Esophagus muscularis mucosa (tissue), 4 donors: ENCODE data around the gene UCHL5. TPM values are rescaled to one million over a fixed set of nuclear protein-coding genes. Genes with fewer than 3 reads are reported as not detected.
"Not testable (repeated sequence)": the region's sequence is repeated elsewhere in the genome, so short reads cannot be mapped to it uniquely, and the experiment has no call there.

Experiments used
- DNase-seq: peaks from one replicate; pipeline ENCODE4 v3.0.0-alpha.2; 2017; ENCODE audit errors: extremely low spot score
- H3K27ac ChIP-seq, 4 donors: fragments of 200-600 bp; sonication (generic); replicated peaks in 1 of 4; 1 replicate in 3 of 4; 2 replicates in 1 of 4; pipeline ENCODE4 v1.5.1; 2016 to 2019; ENCODE audit warnings: mild to moderate bottlenecking in 1 of 4
- H3K27me3 ChIP-seq, 4 donors: fragments of 200-600 bp; sonication (generic); one replicate each; pipeline versions ENCODE4 v1.5.1 to v1.6.0; 2016 to 2019
- H3K36me3 ChIP-seq, 4 donors: fragments of 200-600 bp; sonication (generic); one replicate each; pipeline ENCODE4 v1.5.1; 2016 to 2019
- H3K4me1 ChIP-seq, 4 donors: fragments of 200-600 bp; sonication (generic); one replicate each; pipeline ENCODE4 v1.5.1; 2016 to 2019
- H3K4me3 ChIP-seq, 4 donors: fragments of 200-600 bp; sonication (generic); 1 replicate in 2 of 4; 2 replicates in 2 of 4; pipeline ENCODE4 v1.5.1; 2016 to 2019; ENCODE audit warnings: mild to moderate bottlenecking in 4 of 4, moderate library complexity in 1 of 4
- H3K9me3 ChIP-seq, 4 donors: fragments of 200-600 bp; sonication (generic); 1 replicate in 3 of 4; 2 replicates in 1 of 4; pipeline ENCODE4 v1.5.1; 2016 to 2019
- EP300 ChIP-seq: sonication (generic); formaldehyde crosslinking; IDR thresholded peaks from one replicate; pipeline ENCODE4 v1.6.1; 2017; ENCODE audit warnings: antibody characterized with exemption
- POLR2A ChIP-seq: fragments of 450-650 bp; IDR thresholded peaks from one replicate; pipeline ENCODE4 v1.6.1; 2017; ENCODE audit warnings: antibody characterized with exemption, moderate library complexity, mild to moderate bottlenecking, low read depth
- POLR2AphosphoS5 ChIP-seq, 2 donors: sonication (generic); formaldehyde crosslinking; IDR thresholded peaks; one replicate each; pipeline ENCODE4 v1.6.1; 2017; ENCODE audit warnings: antibody characterized with exemption in 2 of 2
- WGBS: methylation state at CpG from one replicate; pipeline ENCODE4 v1.1.5; 2018; 5-methylcytosine and 5-hydroxymethylcytosine counted together
- intact Hi-C: fragments of 100-400 bp; cut with DNase I; formaldehyde crosslinking; loops from one replicate; pipeline ENCODE4 v1.15.1; 2023
- total RNA-seq, 4 donors: library from RNA; depleted of rRNA; stranded (reverse); fragments of >200 nt; gene quantifications; one replicate each; pipeline versions ENCODE4 v1.1.0 to v1.2.1, GENCODE V29; 2016
- TF ChIP-seq, protein P1 (sequence below), 3 experiments: fragments of 200-600 bp in 2 of 3; fragments of 450-650 bp in 1 of 3; sonication (generic) in 2 of 3; IDR thresholded peaks; one replicate each; pipeline ENCODE4 v1.5.1; 2017 to 2019; ENCODE audit warnings: antibody characterized with exemption in 3 of 3, mild to moderate bottlenecking in 2 of 3, moderate library complexity in 1 of 3

The UCHL5 gene
- total RNA-seq, 4 donors from 2014 or later: 24.0 to 33.8 (median 28.8) TPM

- H3K4me3 ChIP-seq: no peak overlapping the region
Observed at GRCh38 chr1:193042766-193043691, 16.1 kb downstream of the UCHL5 start.

DNA sequence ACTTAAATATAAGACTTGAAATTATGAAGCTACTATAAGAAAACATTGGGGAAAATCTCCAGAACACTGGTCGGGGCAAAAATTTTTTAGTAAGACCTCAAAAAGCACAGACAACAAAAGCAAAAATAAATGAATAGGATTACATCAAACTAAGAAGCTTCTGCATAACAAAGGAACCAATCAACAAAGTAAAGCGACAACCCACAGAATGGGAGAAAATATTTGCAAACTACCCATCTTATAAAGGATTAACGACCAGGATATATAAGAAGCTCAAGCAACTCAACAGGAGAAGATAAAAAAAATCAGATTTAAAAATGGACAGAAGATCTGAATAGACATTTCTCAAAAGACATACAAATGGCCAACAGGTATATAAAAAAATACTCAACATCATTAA lies 19.1 kb downstream of the UCHL5 start:
- 90% methylated on average over 3 of the region's 3 CpGs for WGBS
- no peaks in the 10 kb centered on the region for H3K9me3 ChIP-seq
- no peaks in the 10 kb centered on the region for H3K4me1 ChIP-seq
- H3K36me3 ChIP-seq: peaks cover 0 to 18% (median 7%) of the 10 kb centered on the region in 4 donors
- intact Hi-C loops: no loop called here
- DNase-seq: no peak
- TF ChIP-seq EP300: no peak
- TF ChIP-seq, protein P1, sequence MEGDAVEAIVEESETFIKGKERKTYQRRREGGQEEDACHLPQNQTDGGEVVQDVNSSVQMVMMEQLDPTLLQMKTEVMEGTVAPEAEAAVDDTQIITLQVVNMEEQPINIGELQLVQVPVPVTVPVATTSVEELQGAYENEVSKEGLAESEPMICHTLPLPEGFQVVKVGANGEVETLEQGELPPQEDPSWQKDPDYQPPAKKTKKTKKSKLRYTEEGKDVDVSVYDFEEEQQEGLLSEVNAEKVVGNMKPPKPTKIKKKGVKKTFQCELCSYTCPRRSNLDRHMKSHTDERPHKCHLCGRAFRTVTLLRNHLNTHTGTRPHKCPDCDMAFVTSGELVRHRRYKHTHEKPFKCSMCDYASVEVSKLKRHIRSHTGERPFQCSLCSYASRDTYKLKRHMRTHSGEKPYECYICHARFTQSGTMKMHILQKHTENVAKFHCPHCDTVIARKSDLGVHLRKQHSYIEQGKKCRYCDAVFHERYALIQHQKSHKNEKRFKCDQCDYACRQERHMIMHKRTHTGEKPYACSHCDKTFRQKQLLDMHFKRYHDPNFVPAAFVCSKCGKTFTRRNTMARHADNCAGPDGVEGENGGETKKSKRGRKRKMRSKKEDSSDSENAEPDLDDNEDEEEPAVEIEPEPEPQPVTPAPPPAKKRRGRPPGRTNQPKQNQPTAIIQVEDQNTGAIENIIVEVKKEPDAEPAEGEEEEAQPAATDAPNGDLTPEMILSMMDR (IDR thresholded peaks at IDR 0.05): no peak
- TF ChIP-seq POLR2A: no peak
- no peak for TF ChIP-seq POLR2AphosphoS5 (IDR thresholded peaks at IDR 0.05)
- H3K27ac ChIP-seq: no peak overlapping the region
- no peak overlapping the region for H3K4me3 ChIP-seq
- H3K27me3 ChIP-seq: no peaks in the 10 kb centered on the region

More at GRCh38 chr1:193042766-193043691, 16.1 kb downstream of the UCHL5 start:
- H3K9me3 ChIP-seq: no peaks in the 10 kb centered on the region
- H3K4me1 ChIP-seq: no peaks in the 10 kb centered on the region
- no peak for TF ChIP-seq EP300
- WGBS: 83% methylated on average over 1 of the region's 1 CpG
- peaks cover 0 to 28% (median 13%) of the 10 kb centered on the region in 4 donors for H3K36me3 ChIP-seq
- H3K27me3 ChIP-seq: no peaks in the 10 kb centered on the region
- no peak overlapping the region for H3K27ac ChIP-seq
- DNase-seq: no peak
- intact Hi-C loops: no loop called here

DNA sequence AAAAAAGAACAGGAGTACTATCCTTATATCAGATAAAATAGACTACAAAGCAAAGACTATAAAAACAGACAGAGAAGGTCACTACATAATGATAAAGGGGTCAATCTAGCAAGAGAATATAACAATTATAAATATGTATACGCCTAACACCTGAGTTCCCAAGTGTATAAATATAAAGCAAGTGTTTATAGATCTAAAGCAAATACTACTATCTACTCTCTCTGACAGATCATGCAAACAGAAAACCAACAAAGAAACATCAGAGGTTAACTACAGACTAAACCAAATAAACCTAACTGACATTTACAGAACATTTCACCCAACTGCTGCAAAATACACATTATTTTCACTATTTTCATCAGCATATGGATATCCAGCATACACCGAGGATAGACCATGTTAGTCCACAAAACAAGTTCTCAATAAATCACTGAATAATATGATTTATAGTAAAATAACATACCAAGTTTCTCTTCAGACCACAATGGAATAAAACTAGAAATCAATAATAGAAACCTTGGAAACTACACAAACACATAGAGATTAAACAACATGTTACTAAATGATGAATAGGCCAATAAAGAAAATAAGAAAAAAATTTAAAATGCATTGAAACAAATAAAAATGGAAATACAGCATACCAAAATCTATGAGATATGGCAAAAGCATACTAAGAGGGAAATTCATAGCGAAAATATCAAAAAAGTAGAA lies 22.7 kb downstream of the UCHL5 start:
- no peaks in the 10 kb centered on the region for H3K9me3 ChIP-seq
- TF ChIP-seq POLR2AphosphoS5 (IDR thresholded peaks at IDR 0.05): no peak
- TF ChIP-seq POLR2A: no peak
- TF ChIP-seq, protein P1 (IDR thresholded peaks at IDR 0.05): no peak
- TF ChIP-seq EP300: no peak
- no peak overlapping the region for H3K27ac ChIP-seq
- H3K4me3 ChIP-seq: no peak overlapping the region
- no peaks in the 10 kb centered on the region for H3K4me1 ChIP-seq
- no peak for DNase-seq
- 93% methylated on average over 3 of the region's 3 CpGs for WGBS
- intact Hi-C loops: no loop called here
- no peaks in the 10 kb centered on the region for H3K36me3 ChIP-seq
- H3K27me3 ChIP-seq: no peaks in the 10 kb centered on the region

- H3K36me3 ChIP-seq: peaks cover 0 to 5% (median 0%) of the 10 kb centered on the region in 4 donors
- DNase-seq: no peak
- H3K4me3 ChIP-seq: no peak overlapping the region
- no peaks in the 10 kb centered on the region for H3K9me3 ChIP-seq
- intact Hi-C loops: no loop called here
- no peak overlapping the region for H3K27ac ChIP-seq
- H3K4me1 ChIP-seq: no peaks in the 10 kb centered on the region
- no peak for TF ChIP-seq POLR2AphosphoS5 (IDR thresholded peaks at IDR 0.05)
- TF ChIP-seq POLR2A: no peak
- no peak for TF ChIP-seq EP300
- TF ChIP-seq, protein P1 (IDR thresholded peaks at IDR 0.05): no peak
- no peaks in the 10 kb centered on the region for H3K27me3 ChIP-seq
Observed at GRCh38 chr1:193033610-193034009, 25.6 kb downstream of the UCHL5 start.

DNA sequence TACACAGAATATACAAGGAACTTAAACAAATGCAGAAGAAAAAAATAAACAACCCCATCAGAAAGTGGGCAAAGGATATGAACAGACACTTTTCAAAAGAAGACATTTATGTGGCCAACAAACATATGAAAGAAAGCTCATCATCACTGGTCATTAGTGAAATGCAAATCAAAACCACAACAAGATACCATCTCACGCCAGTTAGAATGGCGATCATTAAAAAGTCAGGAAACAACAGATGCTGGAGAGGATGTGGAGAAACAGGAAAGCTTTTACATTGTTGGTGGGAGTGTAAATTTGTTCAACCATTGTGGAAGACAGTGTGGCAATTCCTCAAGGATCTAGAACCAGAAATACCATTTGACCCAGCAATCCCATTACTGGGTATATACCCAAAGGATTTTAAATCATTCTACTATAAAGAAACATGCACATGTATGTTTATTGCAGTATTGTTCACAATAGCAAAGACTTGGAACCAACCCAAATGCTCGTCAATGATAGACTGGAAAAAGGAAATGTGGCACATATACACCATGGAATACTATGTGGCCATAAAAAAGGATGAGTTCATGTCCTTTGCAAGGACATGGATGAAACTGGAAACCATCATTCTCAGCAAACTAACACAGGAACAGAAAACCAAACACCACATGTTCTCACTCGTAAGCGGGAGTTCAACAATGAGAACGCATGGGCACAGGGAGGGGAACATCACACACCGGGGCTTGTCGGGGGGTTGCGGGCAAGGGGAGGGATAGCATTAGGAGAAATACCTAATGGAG lies 26.3 kb downstream of the UCHL5 start:
- intact Hi-C loops, H3K27ac ChIP-seq, H3K4me3 ChIP-seq, H3K27me3 ChIP-seq, H3K9me3 ChIP-seq, H3K36me3 ChIP-seq, DNase-seq, H3K4me1 ChIP-seq: not testable (repeated sequence)
- 95% methylated on average over 9 of the region's 9 CpGs for WGBS
